ENCODE measurements around the gene DPPA5. TPM values are rescaled to one million over a fixed set of nuclear protein-coding genes. Genes with fewer than 3 reads are reported as not detected.
"Not testable (repeated sequence)": the region's sequence is repeated elsewhere in the genome, so short reads cannot be mapped to it uniquely, and the experiment has no call there.

The DPPA5 gene
- total and polyA plus RNA-seq, 9 donors = 0.68 TPM; not detected in 8

- H3K27ac ChIP-seq = no peak overlapping the region
- H3K36me3 ChIP-seq = no peaks in the 10 kb centered on the region
- DNase-seq = no peak
- TF ChIP-seq CTCF (IDR thresholded peaks at IDR 0.05) = no peak
- no peak for TF ChIP-seq EP300 (IDR thresholded peaks at IDR 0.05)
- TF ChIP-seq POLR2A (IDR thresholded peaks at IDR 0.05) = no peak
- no peaks in the 10 kb centered on the region for H3K4me1 ChIP-seq (ENCODE audit: insufficient read depth)
- intact Hi-C loops (cut with DNase I) = no loop called here
- no peaks in the 10 kb centered on the region for H3K9me3 ChIP-seq
- WGBS, 3 donors = 90 to 93% (median 90%) methylated on average over 3 of the region's 3 CpGs
- H3K4me3 ChIP-seq = no peak overlapping the region
- no peaks in the 10 kb centered on the region for H3K27me3 ChIP-seq
Measured at GRCh38 chr6:73393278-73393677, 39.2 kb upstream of the DPPA5 start.

- H3K27me3 ChIP-seq; DNase-seq; intact Hi-C loops (cut with DNase I); H3K4me3 ChIP-seq; H3K36me3 ChIP-seq; H3K4me1 ChIP-seq (ENCODE audit: insufficient read depth); H3K9me3 ChIP-seq; H3K27ac ChIP-seq: not testable (repeated sequence)
- 69 to 70% (median 70%) methylated on average over 4 of the region's 4 CpGs for WGBS, 3 donors
Measured at GRCh38 chr6:73392188-73392587, 38.1 kb upstream of the DPPA5 start.

- WGBS, 3 donors = 85 to 93% (median 91%) methylated on average over 2 of the region's 2 CpGs
Measured at GRCh38 chr6:73391675-73392074, 37.6 kb upstream of the DPPA5 start.

GRCh38 chr6:73389854-73390253, 35.8 kb upstream of the DPPA5 start:
- Histone ChIP-seq H3K4me3 (no peak overlapping the region), H3K4me1 (ENCODE audit: insufficient read depth) (no peaks in the 10 kb centered on the region), H3K36me3 (no peaks in the 10 kb centered on the region), H3K27ac (no peak overlapping the region), H3K9me3 (no peaks in the 10 kb centered on the region), H3K27me3 (no peaks in the 10 kb centered on the region)
- WGBS, 3 donors = 86 to 90% (median 87%) methylated on average over 10 of the region's 10 CpGs
- TF ChIP-seq EP300 (IDR thresholded peaks at IDR 0.05) = no peak
- TF ChIP-seq CTCF (IDR thresholded peaks at IDR 0.05) = no peak
- no peak for TF ChIP-seq POLR2A (IDR thresholded peaks at IDR 0.05)
- intact Hi-C loops (cut with DNase I) = no loop called here
- no peak for DNase-seq

More at GRCh38 chr6:73391675-73392074, 37.6 kb upstream of the DPPA5 start:
- H3K4me1 ChIP-seq (ENCODE audit: insufficient read depth) = no peaks in the 10 kb centered on the region
- TF ChIP-seq CTCF (IDR thresholded peaks at IDR 0.05) = no peak
- H3K27me3 ChIP-seq = no peaks in the 10 kb centered on the region
- H3K27ac ChIP-seq = no peak overlapping the region
- no peak overlapping the region for H3K4me3 ChIP-seq
- intact Hi-C loops (cut with DNase I) = no loop called here
- H3K36me3 ChIP-seq = no peaks in the 10 kb centered on the region
- H3K9me3 ChIP-seq = no peaks in the 10 kb centered on the region
- no peak for DNase-seq

GRCh38 chr6:73388800-73389512, 34.9 kb upstream of the DPPA5 start:
- H3K27me3 ChIP-seq = no peaks in the 10 kb centered on the region
- DNase-seq = peak in 3 of 5 donors; percentile 22 to 43 (median 24)
- no peaks in the 10 kb centered on the region for H3K4me1 ChIP-seq (ENCODE audit: insufficient read depth)
- intact Hi-C loops (cut with DNase I) = no loop called here
- no peak overlapping the region for H3K27ac ChIP-seq
- 3 to 4% (median 3%) methylated on average over 37 to 38 of the region's 38 CpGs for WGBS, 3 donors
- H3K9me3 ChIP-seq = no peaks in the 10 kb centered on the region
- TF ChIP-seq CTCF (IDR thresholded peaks at IDR 0.05) = no peak
- no peak for TF ChIP-seq POLR2A (IDR thresholded peaks at IDR 0.05)
- no peak for TF ChIP-seq EP300 (IDR thresholded peaks at IDR 0.05)
- H3K36me3 ChIP-seq = no peaks in the 10 kb centered on the region
- H3K4me3 ChIP-seq = peak overlapping the region; percentile 29
